Karpas-422 (cell line): ENCODE data around the gene RPL13. TPM values are rescaled to one million over a fixed set of nuclear protein-coding genes. Genes with fewer than 3 reads are reported as not detected.

Source experiments
- DNase-seq: peaks from one replicate; pipeline ENCODE4 v3.0.0-alpha.2; 2015
- H2AFZ ChIP-seq: fragments of 200-600 bp; sonication (generic); 2 replicates; pipeline ENCODE4 v1.6.1; 2014; ENCODE audit warnings: antibody characterized with exemption, low read length, mixed read lengths
- H3K27ac ChIP-seq: fragments of 200-600 bp; sonication (generic); 2 replicates; pipeline ENCODE4 v1.5.1; 2014; ENCODE audit warnings: mild to moderate bottlenecking, low read length, moderate library complexity
- H3K27me3 ChIP-seq: fragments of 200-600 bp; sonication (generic); 2 replicates; pipeline ENCODE4 v1.6.1; 2014; ENCODE audit warnings: low read length, mixed read lengths
- H3K36me3 ChIP-seq: fragments of 200-600 bp; sonication (generic); 2 replicates; pipeline ENCODE4 v1.6.1; 2014; ENCODE audit warnings: low read length, mixed read lengths; ENCODE audit not compliant: insufficient read depth
- H3K4me1 ChIP-seq: fragments of 200-600 bp; sonication (generic); 2 replicates; pipeline ENCODE4 v1.6.1; 2014; ENCODE audit warnings: mild to moderate bottlenecking, low read length, mixed read lengths
- H3K4me2 ChIP-seq: fragments of 200-600 bp; sonication (generic); 2 replicates; pipeline ENCODE4 v1.6.1; 2014; ENCODE audit warnings: low read length, low read depth, mild to moderate bottlenecking; ENCODE audit not compliant: poor library complexity, severe bottlenecking
- H3K4me3 ChIP-seq: fragments of 200-600 bp; sonication (generic); 2 replicates; pipeline ENCODE4 v1.5.1; 2014; ENCODE audit warnings: mild to moderate bottlenecking, antibody characterized with exemption, low read length, mixed read lengths
- H3K79me2 ChIP-seq: fragments of 200-600 bp; sonication (generic); 2 replicates; pipeline ENCODE4 v1.6.1; 2014; ENCODE audit warnings: mild to moderate bottlenecking, low read length, mixed read lengths
- H3K9ac ChIP-seq: fragments of 200-600 bp; sonication (generic); 2 replicates; pipeline ENCODE4 v1.6.0; 2014; ENCODE audit warnings: low read length
- H3K9me2 ChIP-seq: fragments of 200-600 bp; sonication (generic), shearing (Covaris generic); replicated peaks from 2 replicates; pipeline ENCODE4 v1.6.0; 2014; ENCODE audit warnings: mild to moderate bottlenecking, low read length, moderate library complexity; ENCODE audit not compliant: insufficient read depth
- H3K9me3 ChIP-seq: fragments of 300-700, 200-600 bp; sonication (generic); 2 replicates; pipeline ENCODE4 v1.6.1; 2014; ENCODE audit warnings: low read length, mixed read lengths
- H4K20me1 ChIP-seq: fragments of 200-600 bp; sonication (generic); 2 replicates; pipeline ENCODE4 v1.6.1; 2014; ENCODE audit warnings: mild to moderate bottlenecking, antibody characterized with exemption, low read length, low read depth; ENCODE audit not compliant: insufficient read depth
- total RNA-seq: library from RNA; depleted of rRNA; stranded (reverse); fragments of >200 nt; shearing (Covaris generic); gene quantifications from 2 replicates; pipeline ENCODE4 v1.2.3, GENCODE V29; 2014; ENCODE audit warnings: low replicate concordance

The RPL13 gene
- total RNA-seq, 1 experiment from 2014 or later = 6,565 TPM

GRCh38 chr16:89574681-89575246 is 14.3 kb downstream of the RPL13 start:
- peak overlapping the region; percentile 84 for H3K4me2 ChIP-seq

GRCh38 chr16:89575247-89576152 is 15.0 kb downstream of the RPL13 start, which contains the start of gene CPNE7:
TSS of gene CPNE7 (plus strand) at chr16:89575758. CDS start at chr16:89575898, 140 bp downstream.
- DNase-seq = peak; percentile 68
- H3K4me3 ChIP-seq = peak within 1 kb of the TSS; percentile 62
- H3K9ac ChIP-seq = peak within 1 kb of the TSS; percentile 64
- no peaks in the 10 kb centered on the region for H3K79me2 ChIP-seq
- H3K27me3 ChIP-seq = no peaks in the 10 kb centered on the region
- H4K20me1 ChIP-seq = no peaks in the 10 kb centered on the region
- peaks cover 19% of the 10 kb centered on the region for H3K4me1 ChIP-seq
- H3K36me3 ChIP-seq = no peaks in the 10 kb centered on the region
- no peak within 1 kb of the TSS for H3K27ac ChIP-seq
- H3K4me2 ChIP-seq = peak within 1 kb of the TSS; percentile 84
- H3K9me3 ChIP-seq = peaks cover under 1% of the 10 kb centered on the region; the same call in 1 of the 2 replicates
- no peaks in the 10 kb centered on the region for H3K9me2 ChIP-seq
- H2AFZ ChIP-seq = 0 out of 2 replicates have a peak within 1 kb of the TSS, but pooled peaks have one; percentile 67

More at GRCh38 chr16:89574681-89575246, 14.3 kb downstream of the RPL13 start:
- Histone ChIP-seq H3K9ac (peak overlapping the region; percentile 64), H3K27ac (no peak overlapping the region), H4K20me1 (no peaks in the 10 kb centered on the region), H2AFZ (0 out of 2 replicates have a peak overlapping the region, but pooled peaks have one; percentile 67), H3K27me3 (no peaks in the 10 kb centered on the region), H3K9me3 (no peaks in the 10 kb centered on the region), H3K4me1 (peaks cover 19% of the 10 kb centered on the region), H3K4me3 (peak overlapping the region; percentile 62), H3K79me2 (no peaks in the 10 kb centered on the region), H3K9me2 (no peaks in the 10 kb centered on the region), H3K36me3 (no peaks in the 10 kb centered on the region)
- peak; percentile 88 for DNase-seq

- no peaks in the 10 kb centered on the region for H3K36me3 ChIP-seq
- no peaks in the 10 kb centered on the region for H3K27me3 ChIP-seq
- H3K27ac ChIP-seq = no peak overlapping the region
- H3K4me2 ChIP-seq = no peak overlapping the region
- no peaks in the 10 kb centered on the region for H3K9me2 ChIP-seq
- H4K20me1 ChIP-seq = no peaks in the 10 kb centered on the region
- H3K4me3 ChIP-seq = no peak overlapping the region
- peaks cover 19% of the 10 kb centered on the region for H3K4me1 ChIP-seq
- peaks cover 3% of the 10 kb centered on the region; the same call in 1 of the 2 replicates for H3K9me3 ChIP-seq
- DNase-seq = no peak
- H2AFZ ChIP-seq = no peak overlapping the region
- no peaks in the 10 kb centered on the region for H3K79me2 ChIP-seq
- H3K9ac ChIP-seq = no peak overlapping the region
These were observed 15.9 kb downstream of the RPL13 start for GRCh38 chr16:89576153-89577054.

GRCh38 chr16:89577055-89577759 is 16.7 kb downstream of the RPL13 start:
- no peak overlapping the region for H3K4me3 ChIP-seq
- H3K9me3 ChIP-seq = peaks cover 3% of the 10 kb centered on the region; the same call in 1 of the 2 replicates
- H3K36me3 ChIP-seq = no peaks in the 10 kb centered on the region
- no peaks in the 10 kb centered on the region for H3K79me2 ChIP-seq
- H3K27me3 ChIP-seq = no peaks in the 10 kb centered on the region
- H3K9me2 ChIP-seq = no peaks in the 10 kb centered on the region
- peaks cover 16% of the 10 kb centered on the region for H3K4me1 ChIP-seq
- DNase-seq = no peak
- no peak overlapping the region for H2AFZ ChIP-seq
- H3K9ac ChIP-seq = no peak overlapping the region
- H3K27ac ChIP-seq = no peak overlapping the region
- H3K4me2 ChIP-seq = no peak overlapping the region
- H4K20me1 ChIP-seq = no peaks in the 10 kb centered on the region

- peaks cover 3% of the 10 kb centered on the region; the same call in 1 of the 2 replicates for H3K9me3 ChIP-seq
- no peak overlapping the region for H3K4me2 ChIP-seq
- no peak for DNase-seq
- no peaks in the 10 kb centered on the region for H3K9me2 ChIP-seq
- no peak overlapping the region for H3K9ac ChIP-seq
- no peaks in the 10 kb centered on the region for H4K20me1 ChIP-seq
- no peaks in the 10 kb centered on the region for H3K79me2 ChIP-seq
- no peak overlapping the region for H2AFZ ChIP-seq
- no peaks in the 10 kb centered on the region for H3K36me3 ChIP-seq
- H3K27me3 ChIP-seq = no peaks in the 10 kb centered on the region
- no peak overlapping the region for H3K27ac ChIP-seq
- peaks cover 10% of the 10 kb centered on the region for H3K4me1 ChIP-seq
- H3K4me3 ChIP-seq = no peak overlapping the region
These were observed 18.9 kb downstream of the RPL13 start for GRCh38 chr16:89579351-89579750.

GRCh38 chr16:89581045-89581695 is 20.7 kb downstream of the RPL13 start:
- no peaks in the 10 kb centered on the region for H3K27me3 ChIP-seq
- no peaks in the 10 kb centered on the region for H4K20me1 ChIP-seq
- no peak overlapping the region for H3K9ac ChIP-seq
- no peaks in the 10 kb centered on the region for H3K79me2 ChIP-seq
- no peak overlapping the region for H3K4me2 ChIP-seq
- H3K9me2 ChIP-seq = no peaks in the 10 kb centered on the region
- no peaks in the 10 kb centered on the region for H3K36me3 ChIP-seq
- H2AFZ ChIP-seq = no peak overlapping the region
- H3K4me3 ChIP-seq = no peak overlapping the region
- H3K9me3 ChIP-seq = peaks cover 3% of the 10 kb centered on the region; the same call in 1 of the 2 replicates
- no peak for DNase-seq
- H3K27ac ChIP-seq = no peak overlapping the region
- no peaks in the 10 kb centered on the region for H3K4me1 ChIP-seq

GRCh38 chr16:89581861-89582563 is 21.5 kb downstream of the RPL13 start:
- Histone ChIP-seq H4K20me1 (no peaks in the 10 kb centered on the region), H3K4me1 (no peaks in the 10 kb centered on the region), H3K9me3 (peaks cover 3% of the 10 kb centered on the region; the same call in 1 of the 2 replicates), H3K9me2 (no peaks in the 10 kb centered on the region), H3K4me2 (no peak overlapping the region), H3K27me3 (no peaks in the 10 kb centered on the region), H2AFZ (no peak overlapping the region), H3K27ac (no peak overlapping the region), H3K9ac (no peak overlapping the region), H3K79me2 (no peaks in the 10 kb centered on the region), H3K4me3 (no peak overlapping the region), H3K36me3 (no peaks in the 10 kb centered on the region)
- no peak for DNase-seq
